ENCODE measurements around the gene ZFP1.
A peak's percentile ranks its signal among the peaks of the same experiment; 100 is the strongest.
"Not testable (repeated sequence)": the region's sequence is repeated elsewhere in the genome, so short reads cannot be mapped to it uniquely, and the experiment has no call there.

ZFP1 gene

DNA sequence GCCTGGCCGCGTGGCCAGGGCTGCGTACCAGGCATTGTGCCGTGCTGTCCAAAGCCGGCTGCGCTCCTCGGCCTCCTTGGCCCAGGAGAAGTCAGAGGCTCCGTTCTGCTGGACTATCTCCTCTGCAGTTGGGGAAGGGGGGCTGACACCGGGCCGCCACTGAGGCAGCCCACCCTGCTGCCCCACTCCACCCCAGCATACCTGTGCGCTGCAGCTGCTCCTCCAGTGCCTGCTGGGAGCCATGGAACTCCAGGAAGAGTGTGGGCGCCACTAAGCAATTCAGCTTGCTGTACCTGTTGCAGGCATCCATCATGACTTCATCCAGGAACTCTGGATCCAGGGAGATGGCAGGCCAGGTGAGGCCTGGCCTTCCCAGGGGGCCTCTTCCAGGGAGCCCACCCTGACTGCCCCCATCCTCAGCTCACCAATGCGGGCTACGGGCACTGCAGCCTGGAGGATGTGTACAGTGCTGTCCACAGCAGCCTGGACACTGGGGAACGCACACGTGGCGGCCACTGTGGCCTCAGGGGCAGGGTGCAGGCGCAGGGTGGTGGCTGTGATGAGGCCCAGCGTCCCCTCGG is 34.7 kb upstream of the ZFP1 start:
- DNase-seq (ENCODE audit: low spot score), result no peak

DNA sequence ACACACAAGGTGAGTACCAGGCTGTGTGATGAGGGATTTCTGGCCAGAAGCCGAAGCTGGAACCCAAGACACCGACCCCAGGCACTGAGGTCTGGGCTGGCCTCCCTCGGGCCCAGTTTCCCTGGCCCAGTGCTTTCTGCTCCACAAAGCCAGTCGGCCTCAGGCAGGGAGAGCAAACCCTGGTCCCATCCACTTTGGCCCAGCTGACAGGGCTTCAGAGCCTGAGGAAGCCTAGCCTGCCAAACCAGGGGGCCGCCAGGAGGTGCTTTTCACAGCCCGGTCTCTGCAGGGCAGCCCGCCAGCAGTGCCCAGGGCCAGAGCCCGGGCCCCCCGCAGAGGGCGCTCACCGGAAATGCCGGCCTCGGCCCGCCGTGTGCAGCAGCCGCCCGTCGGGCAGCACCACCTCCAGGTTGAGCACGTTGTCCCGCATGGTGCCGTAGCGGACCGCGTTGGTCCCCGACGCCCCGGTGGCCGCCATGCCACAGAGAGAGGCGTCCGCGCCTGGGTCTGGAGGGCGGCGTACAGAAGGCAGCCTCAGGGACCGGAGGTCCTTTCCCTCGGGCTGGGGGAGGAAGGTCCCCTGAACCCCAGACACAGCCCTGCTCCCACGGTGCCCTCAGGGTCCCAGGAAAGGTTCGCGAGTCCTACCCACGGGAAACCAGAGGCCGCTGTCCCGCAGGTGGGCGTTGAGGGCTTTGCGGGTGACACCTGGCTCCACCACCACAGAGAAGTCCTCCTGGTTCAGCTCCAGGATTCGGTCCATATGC is 34.0 kb upstream of the ZFP1 start:
- DNase-seq (ENCODE audit: low spot score), result no peak

DNA sequence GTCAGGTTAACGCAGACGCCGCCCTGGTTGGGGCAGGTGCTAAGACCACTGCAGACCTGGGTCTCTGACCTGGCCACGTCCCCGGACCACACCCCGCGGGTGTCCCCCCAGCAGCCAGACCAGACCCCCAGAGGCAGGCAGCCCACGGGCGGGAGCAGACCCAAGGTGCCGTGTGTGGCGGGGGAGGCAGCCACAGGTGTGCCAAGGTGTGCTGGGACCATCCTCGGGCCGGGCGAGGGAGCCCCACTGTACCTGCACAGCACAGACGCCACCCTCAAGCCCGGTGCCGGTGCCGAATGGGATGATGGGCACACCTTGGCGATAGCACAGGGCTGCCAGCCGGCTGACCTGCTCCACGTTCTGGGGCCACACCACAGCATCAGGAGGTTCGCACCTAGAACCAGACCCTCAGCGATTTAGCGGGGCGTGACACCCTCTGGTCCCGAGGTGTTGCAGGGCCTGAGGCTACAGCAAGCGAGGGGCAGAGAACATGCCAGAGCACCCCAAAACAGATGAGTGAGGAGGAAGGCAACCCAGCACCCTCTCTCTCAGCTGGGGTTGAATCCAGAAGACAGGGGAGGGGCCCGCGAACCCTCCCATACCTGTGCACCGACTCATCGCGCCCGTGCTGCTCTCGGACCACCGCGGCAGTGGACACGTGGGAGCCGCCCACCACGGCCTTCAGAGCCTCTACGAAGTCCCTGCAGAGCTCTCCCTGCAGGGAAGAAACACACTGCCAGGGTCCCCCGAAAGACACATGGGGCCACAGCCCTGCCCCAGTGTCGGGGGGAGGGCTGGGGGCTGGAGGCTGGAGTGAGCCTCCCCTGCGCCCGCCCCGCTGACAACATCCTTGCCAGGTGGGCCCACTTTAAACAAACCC is 33.1 kb upstream of the ZFP1 start:
- DNase-seq (ENCODE audit: low spot score), result no peak

DNA sequence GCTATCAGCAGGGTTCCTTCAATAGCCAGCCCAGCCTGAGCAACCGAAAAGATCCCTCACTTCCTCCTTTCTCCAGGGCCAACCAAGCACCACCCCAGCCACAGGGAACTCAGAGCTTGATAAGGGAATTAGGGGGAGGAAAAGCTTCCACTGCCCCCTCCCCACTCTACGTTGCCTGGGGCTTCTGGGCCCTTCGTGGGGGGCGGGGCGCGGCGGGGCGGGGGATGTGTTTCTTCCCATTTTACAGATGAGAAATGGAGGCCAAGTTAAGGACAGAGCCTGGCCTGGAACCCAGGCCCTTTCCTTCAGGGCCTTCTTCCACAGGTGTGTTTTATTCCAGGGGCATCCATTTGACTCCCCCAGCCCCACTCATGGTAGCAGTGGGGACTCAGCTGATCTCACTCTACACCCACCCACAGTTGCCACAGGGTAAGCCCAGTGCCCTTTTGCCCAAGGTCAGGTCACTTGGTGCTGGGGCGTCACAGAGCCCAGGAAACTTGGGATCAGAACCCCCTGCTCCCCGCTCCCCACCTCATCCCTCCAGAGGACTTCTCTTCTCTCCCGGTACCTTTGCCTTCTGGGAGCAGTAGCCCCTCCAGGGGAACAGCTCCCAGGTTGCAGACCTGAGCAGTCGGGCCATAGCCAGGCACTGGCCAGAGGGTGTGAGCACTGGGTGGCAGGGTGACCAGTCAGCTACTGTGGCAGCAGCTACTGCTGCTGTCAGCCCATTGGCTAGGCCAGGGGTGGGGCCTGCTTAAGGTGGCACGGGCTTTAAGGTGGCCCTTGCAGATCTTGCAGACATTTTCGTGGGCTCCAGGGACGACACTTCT is 32.0 kb upstream of the ZFP1 start, which contains the start of gene LDHD:
LDHD (minus strand) TSS at position 700 of the 830 bp plus-strand sequence; CDS start at position 640, 60 bp downstream.
- DNase-seq (ENCODE audit: low spot score), result peak; percentile 82

DNA sequence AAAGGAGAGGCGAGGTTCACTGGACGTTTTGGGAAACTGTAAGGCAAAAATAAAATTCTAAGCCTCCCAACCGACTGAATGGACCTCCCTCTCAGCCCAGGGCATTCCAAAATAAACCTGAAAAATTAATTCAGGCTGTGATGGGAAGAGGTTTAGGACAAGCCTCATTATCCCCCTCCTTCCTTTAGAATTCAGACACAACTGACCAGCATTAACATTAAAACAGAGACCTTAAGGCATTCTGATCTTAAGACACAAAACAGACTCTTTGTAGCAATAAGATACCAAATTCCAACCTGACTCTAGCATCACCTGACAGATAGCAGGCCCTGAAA is 31.4 kb upstream of the ZFP1 start:
- DNase-seq (ENCODE audit: low spot score), result no peak

DNA sequence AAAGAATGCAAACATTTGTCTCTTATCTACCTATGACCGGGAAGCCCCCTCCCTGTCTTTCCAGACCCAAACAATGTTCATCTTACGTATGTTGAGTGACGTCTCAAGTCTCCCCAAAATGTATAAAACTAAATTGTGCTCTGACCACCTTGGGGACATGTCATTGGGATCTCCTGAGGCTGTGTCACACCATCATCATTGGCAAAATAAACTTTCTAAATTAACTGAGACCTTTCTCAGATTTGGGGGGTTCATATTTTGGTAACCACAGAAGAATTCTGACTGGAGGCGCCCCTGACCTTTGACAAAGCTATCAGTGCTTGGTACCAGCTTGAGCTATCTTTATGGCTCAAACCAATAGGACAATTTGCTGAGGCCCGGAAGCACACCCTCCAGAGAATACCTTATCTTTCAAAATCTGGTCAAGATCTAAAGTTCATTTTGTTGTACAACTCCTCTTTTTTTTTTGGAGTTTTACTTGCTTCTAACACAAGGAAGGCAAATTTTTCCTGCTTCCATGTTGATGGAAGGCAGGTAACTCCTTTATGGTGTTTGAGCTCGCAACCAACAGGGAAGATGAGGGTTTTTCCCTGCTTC is 29.3 kb upstream of the ZFP1 start:
- DNase-seq (ENCODE audit: low spot score), result no peak

DNA sequence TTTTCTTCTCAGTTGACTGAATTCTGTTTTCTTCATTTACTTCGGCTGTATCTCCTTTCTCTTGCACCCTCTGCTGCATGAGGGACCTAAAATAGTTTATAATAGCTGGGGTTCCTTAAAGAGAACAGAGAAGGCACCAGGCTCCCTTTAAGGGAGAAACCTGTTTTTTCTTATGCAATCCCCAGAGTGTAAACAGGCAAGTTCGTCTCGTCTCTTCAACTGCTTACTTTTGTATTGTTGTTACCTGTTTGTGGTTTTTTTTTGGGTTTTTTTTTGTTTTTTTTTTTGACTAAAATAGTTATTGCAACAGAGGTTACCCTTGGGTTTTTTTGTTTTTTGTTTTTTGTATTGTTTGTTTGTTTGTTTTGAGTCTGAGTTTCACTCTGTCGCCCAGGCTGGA is 28.1 kb upstream of the ZFP1 start:
- DNase-seq (ENCODE audit: low spot score), result no peak

DNA sequence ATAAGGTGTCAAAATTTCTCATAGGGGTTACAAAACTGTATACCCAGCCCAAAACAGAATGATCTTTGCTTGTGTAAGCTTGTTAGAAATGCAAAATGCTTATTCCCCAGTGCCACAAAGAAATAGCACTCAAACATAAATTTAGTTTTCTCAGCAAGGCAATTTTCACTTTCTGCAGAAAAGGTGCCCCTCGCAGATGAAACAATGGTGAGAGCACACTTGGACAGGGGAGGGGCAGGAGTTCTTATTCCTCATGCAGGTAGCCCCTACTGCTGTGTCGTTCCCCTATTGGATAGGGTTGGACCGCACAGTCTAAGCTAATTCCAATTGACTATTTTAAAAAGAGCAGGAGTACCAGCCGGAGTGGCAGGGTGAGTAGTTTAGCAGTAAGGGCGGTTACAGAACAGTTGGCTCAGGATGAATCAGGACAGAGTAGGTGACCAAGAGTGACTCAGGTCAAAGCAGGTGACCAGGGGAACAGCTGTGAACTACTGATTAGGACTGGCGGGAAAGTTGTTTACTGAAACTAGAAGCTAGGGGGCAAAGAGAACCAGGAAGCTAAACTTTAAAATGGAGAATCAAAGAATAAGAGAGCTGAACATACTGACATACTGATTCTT is 26.3 kb upstream of the ZFP1 start:
- no peak for DNase-seq (ENCODE audit: low spot score)

DNA sequence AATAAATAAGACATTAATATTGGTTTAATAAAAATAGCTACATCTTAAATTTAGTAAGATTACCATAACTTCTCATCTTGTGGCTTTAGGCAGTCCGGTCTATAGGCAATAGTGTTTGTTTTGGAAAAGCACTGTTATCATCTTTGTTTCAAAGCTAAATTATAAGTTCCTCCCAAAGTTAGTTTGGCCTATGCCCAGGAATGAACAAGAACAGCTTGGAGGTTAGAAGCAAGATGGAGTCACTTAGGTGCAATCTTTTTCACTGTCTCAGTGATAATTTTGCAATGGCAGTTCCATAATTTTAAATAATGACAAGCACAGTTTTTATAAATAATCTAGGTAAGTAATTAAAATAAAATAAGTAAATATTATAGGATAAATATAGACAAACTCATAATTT is 25.7 kb upstream of the ZFP1 start:
- no peak for DNase-seq (ENCODE audit: low spot score)

DNA sequence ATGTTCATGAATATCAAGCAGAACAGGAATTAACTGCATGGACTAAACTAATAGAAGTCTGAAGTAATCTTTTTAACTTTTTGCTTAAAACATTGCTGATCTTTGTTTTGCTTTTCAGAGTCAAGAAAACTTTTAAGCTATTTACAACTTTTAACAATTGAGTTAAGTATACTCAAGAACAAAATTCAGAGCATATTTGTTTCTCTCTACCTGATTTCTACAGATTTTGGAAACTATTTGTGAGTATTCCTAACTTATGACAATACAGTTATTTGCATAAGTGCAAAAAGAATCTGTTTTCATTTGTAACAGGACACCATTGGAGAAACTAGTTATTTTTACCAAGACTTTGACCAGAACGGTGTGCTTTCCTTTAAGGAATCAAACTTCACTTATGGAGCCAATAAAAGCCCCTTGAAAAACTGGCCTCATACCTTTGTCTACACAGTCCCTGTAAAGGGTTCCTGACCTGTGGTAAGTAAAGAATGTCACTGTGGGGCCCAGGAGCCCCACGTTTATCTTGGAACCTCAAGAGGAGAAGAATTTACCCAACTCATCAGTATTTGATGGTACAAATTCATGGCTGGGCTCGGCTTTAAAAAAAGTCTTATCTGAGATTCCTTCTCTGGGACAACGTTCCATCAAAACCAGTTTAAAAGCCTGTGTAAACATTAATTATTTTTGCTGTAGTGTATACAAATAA is 20.5 kb upstream of the ZFP1 start:
- no peak for DNase-seq (ENCODE audit: low spot score)

DNA sequence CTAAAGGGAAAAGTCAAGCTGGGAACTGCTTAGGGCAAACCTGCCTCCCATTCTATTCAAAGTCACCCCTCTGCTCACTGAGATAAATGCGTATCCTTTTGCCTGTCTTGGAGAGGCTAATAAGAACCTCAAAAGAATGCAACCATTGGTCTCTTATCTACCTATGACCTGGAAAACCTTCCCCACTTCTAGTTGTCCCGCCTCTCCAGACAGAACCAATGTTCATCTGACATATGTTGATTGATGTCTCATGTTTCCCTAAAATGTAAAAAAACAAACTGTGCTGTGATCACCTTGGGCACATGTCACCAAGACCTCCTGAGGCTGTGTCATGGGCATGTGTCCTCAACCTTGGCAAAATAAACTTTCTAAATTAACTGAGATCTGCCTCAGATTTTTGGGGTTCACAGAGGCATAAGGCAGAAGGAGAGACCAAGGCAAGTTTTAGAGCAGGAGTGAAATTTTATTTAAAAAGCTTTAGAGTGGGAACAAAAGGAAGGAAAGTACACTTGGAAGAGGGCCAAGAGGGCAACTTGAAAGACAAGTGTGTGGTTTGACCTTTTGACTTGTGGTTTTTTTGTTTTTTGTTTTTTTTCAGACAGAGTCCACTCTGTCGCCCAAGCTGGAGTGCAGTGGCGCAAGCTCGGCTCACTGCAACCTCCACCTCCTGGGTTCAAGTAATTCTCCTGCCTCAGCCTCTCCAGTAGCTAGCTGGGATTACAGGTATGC is 18.7 kb upstream of the ZFP1 start:
- not testable (repeated sequence) for DNase-seq (ENCODE audit: low spot score)

DNA sequence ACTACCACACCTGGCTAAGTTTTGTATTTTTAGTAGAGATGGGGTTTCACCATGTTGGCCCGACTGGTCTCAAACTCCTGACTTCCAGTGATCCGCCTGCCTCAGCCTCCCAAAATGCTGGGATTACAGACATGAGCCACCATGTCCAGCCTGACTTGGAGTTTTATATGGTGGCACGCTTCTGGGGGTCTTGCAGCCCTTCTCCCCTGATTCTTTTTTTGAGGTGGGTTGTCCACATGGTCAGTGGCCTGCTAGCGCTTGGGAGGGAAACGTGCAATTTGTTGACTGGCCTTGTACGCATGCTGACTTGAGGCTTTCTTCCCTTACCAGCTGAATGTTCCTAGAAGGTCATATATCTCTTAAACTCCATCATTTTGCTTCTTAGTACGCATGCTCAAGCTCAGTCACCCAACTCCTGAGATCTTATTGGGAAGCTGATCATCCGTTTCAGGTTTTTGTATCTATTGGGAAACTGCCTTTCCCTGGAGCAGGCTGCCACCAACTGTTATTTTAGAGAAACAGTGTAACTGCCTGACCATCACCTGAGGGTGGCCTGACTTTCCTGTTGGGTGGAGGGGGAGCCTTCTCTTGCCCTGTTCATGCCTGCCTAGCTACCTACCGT is 18.1 kb upstream of the ZFP1 start:
- DNase-seq (ENCODE audit: low spot score), result no peak

DNA sequence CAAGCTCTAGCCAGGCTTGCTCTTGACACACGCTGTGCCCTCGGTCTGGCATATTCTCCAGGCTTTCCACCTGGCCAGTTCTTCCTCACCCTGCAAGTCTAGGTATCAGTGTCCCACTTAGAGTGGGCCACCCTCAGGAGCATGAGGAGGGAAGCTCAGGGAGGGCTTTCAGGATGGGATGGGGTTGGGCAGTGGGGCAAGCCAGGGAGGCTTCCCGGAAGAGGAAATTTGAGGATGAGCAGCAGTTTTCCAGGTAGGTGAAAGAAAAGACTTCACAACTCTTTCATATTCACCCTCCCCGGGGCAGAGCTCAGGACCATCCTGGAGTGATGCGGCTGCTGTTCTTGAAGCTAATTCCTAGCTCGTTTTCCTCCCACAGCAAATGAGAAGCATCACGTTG is 17.2 kb upstream of the ZFP1 start:
- no peak for DNase-seq (ENCODE audit: low spot score)

DNA sequence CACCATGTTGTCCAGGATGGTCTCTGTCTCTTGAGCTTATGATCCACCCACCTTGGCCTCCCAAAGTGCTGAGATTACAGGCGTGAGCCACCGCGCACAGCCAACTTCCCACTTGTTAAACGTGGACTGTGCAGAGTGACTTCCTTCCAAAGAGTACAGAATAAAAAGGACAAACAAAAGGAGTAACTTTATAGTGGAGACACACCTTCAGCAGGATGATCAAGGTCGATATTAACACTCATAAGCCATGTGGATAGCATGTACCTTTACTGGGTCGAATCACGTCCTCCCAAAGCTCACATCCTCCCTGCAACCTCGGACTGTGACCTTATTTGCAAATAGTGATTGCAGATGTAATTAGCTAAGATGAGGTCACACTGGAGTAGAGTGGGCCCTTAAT is 10.1 kb upstream of the ZFP1 start:
- DNase-seq (ENCODE audit: low spot score), result no peak

DNA sequence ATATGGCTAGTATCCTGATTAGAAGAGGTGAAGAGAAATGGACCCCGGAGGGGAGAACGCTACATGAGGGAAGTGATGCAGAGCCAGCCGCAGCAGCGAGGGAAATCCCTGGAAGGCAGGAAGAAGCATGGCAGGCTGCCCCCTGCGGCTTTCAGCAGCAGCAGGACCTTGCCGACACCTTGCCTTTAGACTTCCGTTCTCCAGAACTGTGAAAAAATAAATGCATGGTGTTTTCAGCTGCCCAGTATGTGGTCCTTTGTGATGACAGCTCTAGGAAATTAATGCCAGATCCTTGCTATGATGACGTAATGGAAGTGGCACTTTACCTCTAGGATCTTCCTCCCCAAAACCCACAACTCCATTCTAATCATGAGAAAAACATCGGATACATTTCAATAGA is 9.7 kb upstream of the ZFP1 start:
- DNase-seq (ENCODE audit: low spot score), result no peak

DNA sequence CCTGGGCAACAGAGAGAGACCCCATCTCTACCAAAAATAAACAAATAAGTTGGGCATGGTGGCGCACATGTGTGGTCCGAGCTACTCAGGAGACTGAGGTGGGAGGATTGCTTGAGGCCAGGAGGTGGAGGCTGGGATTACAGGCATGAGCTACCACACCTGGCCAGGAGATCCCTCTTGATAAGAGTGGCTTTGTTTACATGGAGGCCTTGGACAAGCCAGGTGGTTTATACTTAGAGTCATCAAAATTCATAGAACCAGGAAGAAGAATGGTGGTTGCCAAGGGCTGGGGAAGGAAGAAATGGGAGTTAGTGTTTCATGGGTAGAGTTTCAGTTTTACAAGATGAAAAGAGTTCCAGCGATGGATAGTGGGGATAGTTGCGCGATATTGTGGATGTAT is 8.8 kb upstream of the ZFP1 start:
- DNase-seq (ENCODE audit: low spot score), result no peak

DNA sequence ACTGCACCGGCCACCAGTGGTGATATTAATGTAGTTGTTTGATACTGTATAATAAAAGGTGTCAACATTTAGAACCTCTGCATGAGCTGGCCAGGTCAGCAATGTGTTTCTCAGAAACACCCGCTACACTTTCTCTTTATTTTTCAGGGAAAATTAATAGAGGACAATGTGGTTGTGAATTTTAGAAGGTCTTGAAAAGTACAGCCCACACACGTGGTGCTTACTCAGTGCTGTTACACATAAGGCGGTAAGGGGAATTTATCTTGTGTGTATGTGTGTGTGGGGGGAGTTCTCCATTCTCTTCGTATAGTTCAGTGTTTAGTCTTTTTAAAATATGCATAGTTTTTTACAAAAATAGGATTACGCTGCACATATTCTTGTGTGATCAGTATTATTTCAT is 4.4 kb upstream of the ZFP1 start:
- DNase-seq (ENCODE audit: low spot score), result no peak

DNA sequence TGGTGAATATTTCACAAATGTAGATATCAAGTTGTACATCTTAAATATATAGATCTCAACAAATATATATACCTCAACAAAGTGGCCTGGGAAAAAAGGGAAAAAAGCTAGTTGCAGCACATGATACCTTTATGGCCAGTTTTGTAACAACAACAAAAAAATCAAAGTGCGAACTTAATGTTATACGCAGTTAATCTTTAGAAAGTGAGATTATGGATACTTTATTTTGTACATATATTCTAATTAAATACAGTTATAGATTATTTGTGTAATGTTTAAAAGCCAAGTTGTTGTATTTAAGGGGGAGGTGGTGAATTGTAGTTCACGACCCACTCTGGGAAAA is 385 bp upstream of the ZFP1 start:
- no peak for DNase-seq (ENCODE audit: low spot score)

DNA sequence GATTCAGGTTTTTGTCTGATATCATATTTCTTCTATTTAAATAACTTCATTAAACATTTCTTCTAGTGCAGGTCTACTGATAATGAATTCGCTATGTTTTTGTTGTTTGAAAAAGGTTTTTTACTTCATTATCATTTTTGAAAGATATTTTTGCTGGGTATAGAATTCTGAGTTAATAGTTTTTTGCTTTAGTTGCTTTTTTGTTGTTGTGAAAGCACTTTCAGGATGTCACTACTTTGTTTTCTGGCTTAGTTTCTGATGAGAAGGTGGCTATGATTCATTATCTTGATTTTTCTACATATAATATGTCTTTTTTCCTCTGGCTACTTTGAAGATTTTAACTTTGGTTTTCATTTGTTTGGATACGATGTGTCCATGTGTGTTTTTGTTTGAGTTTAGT is 3.5 kb downstream of the ZFP1 start:
- DNase-seq (ENCODE audit: low spot score), result no peak

DNA sequence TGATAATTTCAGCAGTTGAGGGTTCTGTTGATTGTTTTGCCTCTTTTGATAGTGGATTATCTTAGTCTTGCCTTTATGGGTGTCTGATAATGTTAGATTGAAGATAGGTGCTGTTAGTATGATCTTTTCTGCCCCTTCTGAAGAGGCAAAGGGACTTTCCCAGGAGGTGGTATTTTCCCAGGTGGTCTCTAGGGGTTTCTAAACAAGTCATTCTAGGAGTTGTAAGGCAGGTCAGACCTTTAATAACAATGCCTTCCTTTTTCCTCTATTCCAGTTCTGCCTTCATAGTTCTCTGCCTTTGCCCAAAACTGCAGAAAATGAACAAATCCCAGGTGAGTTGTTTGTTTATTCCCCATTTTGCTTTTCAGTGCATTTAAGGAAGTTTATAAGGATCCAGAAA is 4.3 kb downstream of the ZFP1 start:
- no peak for DNase-seq (ENCODE audit: low spot score)
